ENCODE data around the gene TRIM3.
A peak's percentile ranks its signal among the peaks of the same experiment; 100 is the strongest.

The TRIM3 gene

GRCh38 chr11:6437423-6437822 lies 36.3 kb downstream of the TRIM3 start:
- DNase-seq, result no peak

- DNase-seq, result no peak
Measured at GRCh38 chr11:6433998-6434660, 39.6 kb downstream of the TRIM3 start.

GRCh38 chr11:6431861-6432260 lies 41.9 kb downstream of the TRIM3 start:
- no peak for DNase-seq

- DNase-seq, result no peak
Measured at GRCh38 chr11:6427516-6427915, 46.2 kb downstream of the TRIM3 start.

- no peak for DNase-seq
Measured at GRCh38 chr11:6420677-6421076, 53.1 kb downstream of the TRIM3 start.

- DNase-seq, result peak; percentile 23
Measured at GRCh38 chr11:6419009-6419631, 54.6 kb downstream of the TRIM3 start, which contains the start of gene APBB1. TSS of gene APBB1 (minus strand) at chr11:6419094. CDS start at chr11:6411347, 7,747 bp downstream.

- no peak for DNase-seq
Measured at GRCh38 chr11:6418557-6419008, 55.2 kb downstream of the TRIM3 start.

GRCh38 chr11:6417907-6418556 lies 55.7 kb downstream of the TRIM3 start:
- no peak for DNase-seq

- DNase-seq, result peak; percentile 44
Measured at GRCh38 chr11:6415797-6416196, 57.9 kb downstream of the TRIM3 start.

- DNase-seq, result peak; percentile 82
Measured at GRCh38 chr11:6414874-6415328, 58.8 kb downstream of the TRIM3 start.

- DNase-seq, result no peak
Measured at GRCh38 chr11:6413791-6414201, 59.9 kb downstream of the TRIM3 start.

- DNase-seq, result no peak
Measured at GRCh38 chr11:6411594-6412031, 62.1 kb downstream of the TRIM3 start.

GRCh38 chr11:6410695-6411430 lies 62.9 kb downstream of the TRIM3 start:
- DNase-seq, result no peak

GRCh38 chr11:6406370-6406769 lies 67.4 kb downstream of the TRIM3 start:
- no peak for DNase-seq

GRCh38 chr11:6405846-6406245 lies 67.9 kb downstream of the TRIM3 start:
- DNase-seq, result no peak

- DNase-seq, result no peak
Measured at GRCh38 chr11:6405052-6405667, 68.6 kb downstream of the TRIM3 start.

- DNase-seq, result no peak
Measured at GRCh38 chr11:6404342-6405051, 69.2 kb downstream of the TRIM3 start.

- no peak for DNase-seq
Measured at GRCh38 chr11:6403539-6403938, 70.2 kb downstream of the TRIM3 start.

GRCh38 chr11:6402561-6402981 lies 71.2 kb downstream of the TRIM3 start:
- no peak for DNase-seq

- DNase-seq, result no peak
Measured at GRCh38 chr11:6402061-6402470, 71.7 kb downstream of the TRIM3 start.

GRCh38 chr11:6401464-6401863 lies 72.3 kb downstream of the TRIM3 start:
- DNase-seq, result no peak

All from inflammatory macrophage treated with lipopolysaccharide for 4 hours (primary cell).